ENCODE data around the gene OR51I2.

Gene OR51I2

DNA sequence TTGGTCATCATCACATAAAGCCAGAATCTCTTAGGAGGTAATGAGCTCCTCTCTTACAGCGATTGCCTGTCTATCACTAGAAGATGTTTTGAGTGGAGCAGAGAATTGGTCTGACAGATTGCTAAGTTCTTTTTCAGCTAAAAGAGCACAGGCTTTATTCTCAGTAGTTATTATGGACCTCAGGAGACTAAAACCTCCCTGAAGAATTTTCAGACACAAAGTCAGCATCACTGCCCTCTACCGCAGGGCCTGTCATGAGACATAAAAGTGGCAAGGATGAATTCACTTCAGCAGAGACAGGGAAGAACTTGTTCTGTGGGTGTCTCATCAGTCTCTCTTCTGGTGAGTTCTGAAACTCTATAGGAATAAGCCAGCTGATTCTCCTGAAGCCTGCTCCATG lies at the start of gene OR51I2:
OR51I2 (plus strand) TSS at position 301 of the 400 bp plus-strand sequence. CDS start 4,166 bp downstream, outside the sequence.
- DNase-seq, result no peak

- no peak for DNase-seq
Observed at GRCh38 chr11:5405173-5405572, 44.0 kb upstream of the OR51I2 start.

- no peak for DNase-seq
Observed at GRCh38 chr11:5420993-5421392, 28.1 kb upstream of the OR51I2 start.

DNA sequence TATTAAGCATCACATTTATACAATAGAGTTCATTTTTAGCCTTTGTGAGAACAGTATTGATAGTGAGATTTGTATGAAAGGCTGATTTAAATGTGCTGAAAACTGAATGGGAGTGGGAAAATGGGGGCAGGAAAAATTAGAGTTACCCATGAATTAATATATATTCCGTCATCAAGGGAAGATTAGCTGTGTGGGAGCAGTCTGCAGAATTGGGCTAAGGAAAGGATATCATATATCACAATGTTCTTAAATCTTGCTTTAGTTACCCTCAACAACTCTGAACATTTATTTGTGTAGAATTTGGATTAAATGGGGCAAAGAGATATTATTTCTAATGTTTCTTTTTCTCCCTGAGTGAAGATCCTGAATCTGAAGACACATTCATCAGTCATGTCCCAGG lies 27.3 kb upstream of the OR51I2 start, which contains the start of gene OR51Q1:
OR51Q1 (plus strand) TSS at position 301 of the 400 bp plus-strand sequence; CDS start at position 391, 90 bp downstream.
- no peak for DNase-seq

- DNase-seq, result no peak
Observed at GRCh38 chr11:5423131-5423530, 26.0 kb upstream of the OR51I2 start.

DNA sequence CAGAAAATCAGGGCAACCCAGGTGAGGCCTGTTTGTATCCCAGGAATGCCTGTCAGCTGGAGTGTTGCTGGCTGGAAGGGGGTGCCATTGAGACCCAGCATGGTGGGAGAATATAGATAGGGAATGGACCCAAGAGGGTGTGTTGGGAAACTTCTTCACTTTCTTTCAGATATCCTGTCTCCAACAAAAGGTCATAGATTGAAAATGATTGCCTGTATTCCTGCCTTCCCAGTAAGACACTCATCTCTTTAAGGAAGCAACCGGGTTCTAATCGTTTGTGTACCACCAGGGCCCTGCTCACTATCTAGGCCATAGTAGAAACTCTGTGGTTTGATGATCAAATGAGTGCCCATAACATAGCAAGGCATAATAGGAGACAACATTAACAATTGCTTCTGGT lies 7.7 kb upstream of the OR51I2 start, which contains the start of gene OR51I1:
OR51I1 (minus strand) TSS at position 101 of the 400 bp plus-strand sequence; CDS start at position 101, 0 bp downstream.
- DNase-seq, result no peak

- DNase-seq, result no peak
Observed at GRCh38 chr11:5443835-5444393, 5.2 kb upstream of the OR51I2 start.

DNA sequence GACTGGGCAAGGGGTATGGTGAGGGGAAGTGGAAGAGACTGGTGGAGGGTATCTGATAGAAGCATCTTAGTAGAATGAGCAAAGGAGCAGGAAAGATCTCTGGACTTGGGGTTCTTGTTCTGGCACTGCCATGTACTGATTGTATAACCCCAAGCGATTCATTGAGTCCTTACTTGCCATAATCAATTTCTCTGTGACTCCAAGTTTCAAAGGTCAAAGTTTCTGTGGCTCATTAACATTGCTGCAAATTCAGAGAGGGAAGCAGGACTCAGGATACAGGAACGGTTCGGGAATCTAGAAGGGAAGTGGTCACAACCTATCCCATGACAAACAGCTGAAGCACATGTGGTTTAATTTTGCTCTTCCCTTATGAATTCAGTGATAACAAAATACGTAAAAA lies 309 bp downstream of the OR51I2 start:
- no peak for DNase-seq

DNA sequence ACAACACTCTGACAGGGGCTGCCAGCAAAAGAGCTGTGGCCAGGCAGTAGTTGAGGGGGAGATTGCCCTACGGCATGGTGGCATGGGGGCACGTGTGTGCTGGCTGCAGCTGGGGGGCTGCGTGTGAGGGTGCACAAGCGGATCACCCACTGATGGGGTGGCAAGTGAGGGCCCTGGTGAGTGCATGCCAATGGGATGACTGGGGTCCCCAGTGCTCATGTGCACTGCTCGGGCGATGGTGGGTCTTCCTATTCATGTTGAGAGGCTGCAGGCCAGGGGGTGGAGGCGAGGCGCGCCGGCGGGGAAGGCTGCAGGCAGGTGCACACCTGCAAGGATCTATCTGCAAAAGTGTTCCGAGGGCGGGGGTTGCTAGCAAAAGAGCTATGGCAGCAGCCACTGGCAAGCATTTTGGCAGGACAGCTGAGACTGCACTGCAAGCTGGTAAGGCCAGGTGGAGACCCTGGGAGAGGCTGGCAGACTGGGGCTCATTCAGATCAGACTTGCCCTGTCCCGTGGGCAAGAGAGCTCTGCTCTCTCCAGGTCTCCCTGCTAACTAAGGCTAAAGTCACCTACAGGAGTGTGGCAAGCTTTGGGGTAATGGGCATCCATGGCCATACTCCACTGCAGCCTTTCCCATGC lies 12.0 kb downstream of the OR51I2 start:
- no peak for DNase-seq

DNA sequence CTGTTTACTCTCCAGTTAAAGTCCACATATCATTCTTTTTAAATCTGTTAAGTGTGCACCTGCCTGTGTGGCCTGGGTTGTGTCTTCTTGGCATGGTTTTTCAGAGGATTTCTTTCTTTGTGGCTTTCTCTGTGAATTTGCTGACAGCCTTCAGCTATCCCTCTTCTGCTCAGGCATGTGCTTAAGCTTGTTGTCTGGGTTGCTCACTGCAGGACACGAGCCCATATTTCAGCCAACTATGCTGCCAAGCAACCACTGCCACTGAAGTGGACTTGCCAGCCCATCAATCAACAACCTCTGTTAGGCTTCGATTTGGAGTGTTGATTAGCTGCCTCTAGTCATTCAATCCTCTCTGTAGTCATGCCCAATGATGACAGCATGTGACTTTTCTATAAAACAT lies 18.4 kb downstream of the OR51I2 start:
- no peak for DNase-seq

DNA sequence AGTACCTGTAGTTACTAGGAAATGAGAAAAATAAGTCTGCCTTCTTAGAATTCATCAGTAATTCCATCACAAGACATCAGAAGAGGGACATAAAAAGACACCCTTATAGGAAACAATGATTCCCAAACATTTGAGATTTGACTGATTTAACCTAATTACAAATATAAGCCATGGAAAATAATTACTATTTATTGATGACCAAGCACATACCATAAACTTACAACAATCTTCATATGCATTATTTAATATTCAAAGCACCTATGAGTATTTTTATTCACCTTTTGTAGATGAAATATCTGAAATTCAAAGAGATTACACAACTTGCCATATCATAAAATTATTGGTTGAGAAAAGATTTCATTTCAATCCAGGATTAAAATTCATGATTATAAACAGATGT lies 24.8 kb downstream of the OR51I2 start:
- no peak for DNase-seq

GRCh38 chr11:5476186-5476819 lies 27.2 kb downstream of the OR51I2 start:
- DNase-seq, result peak; percentile 24

DNA sequence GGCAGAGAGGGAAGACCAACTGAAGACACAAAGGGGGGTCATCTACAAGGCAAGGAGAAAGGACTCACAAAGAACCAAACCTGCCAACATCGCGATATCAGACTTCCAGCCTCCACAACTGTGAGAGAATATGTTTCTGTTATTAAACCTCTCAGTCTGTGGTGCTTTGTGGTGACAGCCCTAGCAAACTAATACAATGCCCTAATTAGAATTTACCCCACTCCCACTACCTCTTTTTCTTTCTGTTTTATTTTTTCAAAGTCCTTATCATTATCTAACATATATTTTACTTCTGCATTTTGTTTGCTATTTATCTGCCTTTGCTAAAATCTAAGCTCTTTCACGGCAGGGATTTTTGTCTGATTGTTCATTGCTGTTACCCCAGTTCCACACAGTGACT lies 36.9 kb downstream of the OR51I2 start:
- no peak for DNase-seq

DNA sequence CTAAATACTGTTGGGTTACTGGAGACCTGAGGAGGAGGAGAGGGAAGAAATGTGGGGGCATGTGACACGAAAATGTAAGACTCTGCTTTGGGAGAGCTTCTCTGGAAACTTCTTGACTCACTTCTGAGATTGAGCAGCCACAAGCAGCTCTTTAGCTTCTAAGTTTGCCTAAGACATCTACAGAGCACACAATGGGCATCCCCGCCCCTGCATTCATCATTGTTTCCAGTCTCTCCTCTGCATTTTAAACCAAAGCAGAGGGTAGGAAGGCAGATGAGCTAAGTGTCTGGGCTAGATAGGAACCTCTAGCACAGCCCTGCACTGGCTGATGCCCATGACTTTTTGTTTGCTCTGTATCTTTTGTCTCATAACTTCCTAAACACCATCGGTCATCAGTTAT lies 37.3 kb downstream of the OR51I2 start:
- no peak for DNase-seq

GRCh38 chr11:5488385-5488784 lies 39.3 kb downstream of the OR51I2 start, which contains the start of gene OR52D1:
OR52D1 (plus strand) TSS chr11:5488685; CDS start chr11:5488707, 22 bp downstream.
- DNase-seq, result no peak

- no peak for DNase-seq
Observed at GRCh38 chr11:5488798-5489399, 39.8 kb downstream of the OR51I2 start.

GRCh38 chr11:5489576-5490357 lies 40.6 kb downstream of the OR51I2 start:
- no peak for DNase-seq

DNA sequence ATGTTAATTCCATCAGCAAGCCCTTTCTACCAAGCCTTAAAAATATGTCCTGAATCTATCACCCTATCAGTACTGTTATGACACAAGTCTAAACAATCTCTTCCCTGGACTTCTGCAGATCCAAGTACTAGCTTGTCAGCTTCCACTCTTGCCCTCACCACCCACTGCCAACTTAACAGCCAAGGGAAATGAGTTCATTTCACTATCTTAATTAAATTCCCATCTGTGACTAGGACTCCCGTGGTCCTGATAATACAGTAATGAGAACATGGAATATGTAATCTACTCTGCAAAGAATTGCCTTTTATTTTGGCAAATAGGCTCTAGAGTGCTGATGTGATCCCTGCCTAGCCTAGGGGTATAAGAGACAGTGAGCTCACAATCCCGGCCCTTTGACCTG lies 50.5 kb downstream of the OR51I2 start:
- no peak for DNase-seq

- DNase-seq, result no peak
Observed at GRCh38 chr11:5500393-5500801, 51.3 kb downstream of the OR51I2 start.

- no peak for DNase-seq
Observed at GRCh38 chr11:5504403-5504921, 55.3 kb downstream of the OR51I2 start.

DNA sequence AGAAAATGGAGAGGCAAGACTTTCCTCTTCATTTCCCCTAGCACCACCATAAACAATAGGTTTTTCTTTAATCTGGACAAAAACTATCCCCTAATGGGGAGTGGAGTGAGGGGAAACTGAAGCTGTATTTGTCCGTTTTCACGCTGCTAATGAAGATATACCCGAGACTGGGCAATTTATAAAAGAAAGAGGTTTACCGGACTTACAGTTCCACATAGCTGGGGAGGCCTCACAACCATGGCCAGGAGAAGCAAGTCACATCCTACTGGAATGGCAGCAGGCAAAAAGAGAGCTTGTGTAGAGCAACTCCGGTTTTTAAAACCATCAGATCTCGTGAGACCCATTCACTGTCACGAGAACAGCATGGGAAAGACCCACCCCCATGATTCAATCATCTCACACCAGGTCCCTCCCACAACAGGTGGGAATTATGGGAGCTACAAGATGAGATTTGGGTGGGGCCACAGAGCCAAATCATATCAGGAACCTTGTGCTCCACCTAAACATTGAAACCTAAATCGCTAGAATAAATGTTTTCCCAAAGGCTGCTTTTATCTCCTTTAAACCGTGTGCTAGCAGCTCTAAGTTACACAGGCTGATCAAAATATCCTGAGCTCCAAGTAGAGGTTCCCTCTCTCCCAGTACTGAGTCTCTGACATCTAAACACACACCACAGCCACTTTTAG lies 56.4 kb downstream of the OR51I2 start:
- DNase-seq, result no peak

Measured in GDM1 (cell line).